ENCODE data around the gene TCF4. TPM values are rescaled to one million over a fixed set of nuclear protein-coding genes. Genes with fewer than 3 reads are reported as not detected.

The TCF4 gene
- total and polyA plus RNA-seq, 4 donors = 4.3 to 15.3 (median 11.5) TPM

GRCh38 chr18:55421615-55422419, 166.2 kb downstream of the TCF4 start:
- no peak overlapping the region for H3K4me3 ChIP-seq (ENCODE audit: low read depth in 1 of 3, low read length in 3 of 3)
- peaks cover 0 to 3% (median 0%) of the 10 kb centered on the region in 4 donors for H3K27me3 ChIP-seq (ENCODE audit: control insufficient read depth in 4 of 4, insufficient read depth in 4 of 4, low read length in 3 of 4)
- no peaks in the 10 kb centered on the region for H3K9me3 ChIP-seq (ENCODE audit: control insufficient read depth in 4 of 4, low read length in 3 of 4)
- 85% methylated on average over 8 of the region's 8 CpGs for WGBS
- H3K27ac ChIP-seq (ENCODE audit: low read depth in 1 of 2, low read length in 2 of 2) = peak overlapping the region in 1 of 2 donors; percentile 48
- no peaks in the 10 kb centered on the region for H3K36me3 ChIP-seq (ENCODE audit: control insufficient read depth in 4 of 4, insufficient read depth in 3 of 4, low read depth in 1 of 4, low read length in 3 of 4)
- DNase-seq (ENCODE audit: low spot score) = no peak
- TF ChIP-seq TAF1 (conservative IDR thresholded peaks at IDR 0.05) (no peak), ATF3 (IDR thresholded peaks at IDR 0.05) (no peak), ZBTB33 (IDR thresholded peaks at IDR 0.05) (no peak), RXRA (IDR thresholded peaks at IDR 0.05) (no peak), FOXA2 (IDR thresholded peaks at IDR 0.05) (no peak), SP1 (IDR thresholded peaks at IDR 0.05) (no peak), MAX (IDR thresholded peaks at IDR 0.05) (no peak), REST (IDR thresholded peaks at IDR 0.05) (no peak), EGR1 (IDR thresholded peaks at IDR 0.05; ENCODE audit: low read depth in 2 of 2) (no peak), CTCF (IDR thresholded peaks at IDR 0.05; ENCODE audit: low read depth, low read length, missing input control) (no peak), HNF4G (IDR thresholded peaks at IDR 0.05) (no peak), YY1 (IDR thresholded peaks at IDR 0.05) (no peak), GABPA (IDR thresholded peaks at IDR 0.05 in 1 of 2, conservative IDR thresholded peaks at IDR 0.05 in 1 of 2) (no peak), FOXA1 (IDR thresholded peaks at IDR 0.05) (no peak), HNF4A (conservative IDR thresholded peaks at IDR 0.05) (no peak), NR2F2 (IDR thresholded peaks at IDR 0.05) (no peak), JUND (IDR thresholded peaks at IDR 0.05) (no peak), RAD21 (IDR thresholded peaks at IDR 0.05) (no peak)
- H3K4me1 ChIP-seq (ENCODE audit: control insufficient read depth in 4 of 4, insufficient read depth in 4 of 4, low read length in 3 of 4) = no peaks in the 10 kb centered on the region
- no peak overlapping the region for H3K9ac ChIP-seq (ENCODE audit: low read depth in 1 of 2, low read length in 2 of 2)
